GM21423 (cell line): ENCODE results near the gene HP1BP3.
"Not testable (repeated sequence)": the region's sequence is repeated elsewhere in the genome, so short reads cannot be mapped to it uniquely, and the experiment has no call there.

Experiments used
- ATAC-seq: cut with Tn5 transposase; IDR thresholded peaks from one replicate; pipeline ENCODE4 v1.9.1; 2021; ENCODE audit warnings: mild to moderate bottlenecking, moderate library complexity; ENCODE audit not compliant: unreplicated experiment

HP1BP3 gene

GRCh38 chr1:20787029-20787839 lies at the start of gene HP1BP3:
Gene HP1BP3 (minus strand): TSS chr1:20787307. CDS start chr1:20780440, 6,867 bp downstream.
- ATAC-seq: peak; percentile 51

GRCh38 chr1:20836230-20836629 lies 49.1 kb upstream of the HP1BP3 start:
- ATAC-seq: no peak

GRCh38 chr1:20834780-20835179 lies 47.7 kb upstream of the HP1BP3 start:
- no peak for ATAC-seq

- no peak for ATAC-seq
Observed at GRCh38 chr1:20834192-20834591, 47.1 kb upstream of the HP1BP3 start.

GRCh38 chr1:20830378-20830777 lies 43.3 kb upstream of the HP1BP3 start:
- ATAC-seq: no peak

GRCh38 chr1:20829946-20830345 lies 42.8 kb upstream of the HP1BP3 start:
- no peak for ATAC-seq

GRCh38 chr1:20829531-20829930 lies 42.4 kb upstream of the HP1BP3 start:
- no peak for ATAC-seq

GRCh38 chr1:20823845-20824244 lies 36.7 kb upstream of the HP1BP3 start:
- ATAC-seq: no peak

GRCh38 chr1:20821466-20821865 lies 34.4 kb upstream of the HP1BP3 start:
- ATAC-seq: no peak

GRCh38 chr1:20819818-20820217 lies 32.7 kb upstream of the HP1BP3 start:
- ATAC-seq: no peak

GRCh38 chr1:20814534-20814871 lies 27.4 kb upstream of the HP1BP3 start:
- no peak for ATAC-seq

- no peak for ATAC-seq
Observed at GRCh38 chr1:20811916-20812315, 24.8 kb upstream of the HP1BP3 start.

GRCh38 chr1:20793236-20793635 lies 6.1 kb upstream of the HP1BP3 start:
- no peak for ATAC-seq

- ATAC-seq: no peak
Observed at GRCh38 chr1:20792196-20792595, 5.1 kb upstream of the HP1BP3 start.

- ATAC-seq: no peak
Observed at GRCh38 chr1:20790785-20791184, 3.7 kb upstream of the HP1BP3 start.

- not testable (repeated sequence) for ATAC-seq
Observed at GRCh38 chr1:20789598-20789997, 2.5 kb upstream of the HP1BP3 start.

- no peak for ATAC-seq
Observed at GRCh38 chr1:20787840-20788795, 1.0 kb upstream of the HP1BP3 start.

- ATAC-seq: peak; percentile 75
Observed at GRCh38 chr1:20786253-20787028, 666 bp downstream of the HP1BP3 start.

GRCh38 chr1:20785907-20786252 lies 1.2 kb downstream of the HP1BP3 start:
- ATAC-seq: no peak

- ATAC-seq: no peak
Observed at GRCh38 chr1:20775700-20776099, 11.4 kb downstream of the HP1BP3 start.

GRCh38 chr1:20771780-20772179 lies 15.3 kb downstream of the HP1BP3 start:
- ATAC-seq: no peak
